ENCODE measurements around the gene HCLS1.

- no peak for TF ChIP-seq POLR2A (IDR thresholded peaks at IDR 0.05)
- TF ChIP-seq POLR2AphosphoS5 (IDR thresholded peaks at IDR 0.05), result no peak
Observed at GRCh38 chr3:121665488-121665887, 4.8 kb upstream of the HCLS1 start.
